ENCODE measurements around the gene CNN2. TPM values are rescaled to one million over a fixed set of nuclear protein-coding genes. Genes with fewer than 3 reads are reported as not detected.

The CNN2 gene
- total RNA-seq, 6 experiments from 2014 or later, result 16.4 to 53.8 (median 22.2) TPM

DNA sequence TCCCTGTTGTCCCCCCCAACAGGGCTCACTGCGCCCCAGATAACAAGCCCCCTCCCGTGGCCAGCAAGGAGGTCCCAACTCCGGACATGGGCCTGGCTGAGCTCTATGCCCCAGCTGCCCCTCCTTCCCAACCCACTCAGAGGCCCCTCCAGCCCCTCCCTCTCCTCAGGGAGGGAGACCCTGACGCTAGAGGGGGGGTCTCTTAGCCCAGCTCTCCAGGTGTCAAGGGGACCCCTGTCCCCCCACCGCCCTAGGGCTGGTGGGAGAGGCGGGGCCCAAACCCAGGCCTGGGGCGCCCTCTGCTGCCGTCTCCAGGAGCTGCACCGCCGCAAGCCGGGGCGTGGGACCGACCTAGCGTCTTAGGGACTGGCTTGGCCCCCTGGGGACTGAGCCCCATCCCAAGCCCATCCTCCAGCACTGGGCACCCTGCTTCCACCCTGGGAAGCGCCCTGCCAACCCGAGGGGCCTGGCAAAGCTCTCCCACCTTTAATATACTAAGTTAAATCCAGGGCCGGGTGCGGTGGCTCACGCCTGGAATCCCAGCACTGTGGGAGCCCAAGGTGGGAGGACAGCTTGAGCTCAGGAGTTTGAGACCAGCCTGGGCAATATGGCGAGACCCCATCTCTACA lies 24.8 kb upstream of the CNN2 start:
- no peaks in the 10 kb centered on the region for H3K36me3 ChIP-seq
- TF ChIP-seq POLR2A (IDR thresholded peaks at IDR 0.05), result no peak
- TF ChIP-seq, protein P1, sequence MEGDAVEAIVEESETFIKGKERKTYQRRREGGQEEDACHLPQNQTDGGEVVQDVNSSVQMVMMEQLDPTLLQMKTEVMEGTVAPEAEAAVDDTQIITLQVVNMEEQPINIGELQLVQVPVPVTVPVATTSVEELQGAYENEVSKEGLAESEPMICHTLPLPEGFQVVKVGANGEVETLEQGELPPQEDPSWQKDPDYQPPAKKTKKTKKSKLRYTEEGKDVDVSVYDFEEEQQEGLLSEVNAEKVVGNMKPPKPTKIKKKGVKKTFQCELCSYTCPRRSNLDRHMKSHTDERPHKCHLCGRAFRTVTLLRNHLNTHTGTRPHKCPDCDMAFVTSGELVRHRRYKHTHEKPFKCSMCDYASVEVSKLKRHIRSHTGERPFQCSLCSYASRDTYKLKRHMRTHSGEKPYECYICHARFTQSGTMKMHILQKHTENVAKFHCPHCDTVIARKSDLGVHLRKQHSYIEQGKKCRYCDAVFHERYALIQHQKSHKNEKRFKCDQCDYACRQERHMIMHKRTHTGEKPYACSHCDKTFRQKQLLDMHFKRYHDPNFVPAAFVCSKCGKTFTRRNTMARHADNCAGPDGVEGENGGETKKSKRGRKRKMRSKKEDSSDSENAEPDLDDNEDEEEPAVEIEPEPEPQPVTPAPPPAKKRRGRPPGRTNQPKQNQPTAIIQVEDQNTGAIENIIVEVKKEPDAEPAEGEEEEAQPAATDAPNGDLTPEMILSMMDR (IDR thresholded peaks at IDR 0.05), result peak; percentile 88 to 94 (median 90)
- peaks cover 0 to 16% of the 10 kb centered on the region in 2 donors for H3K27me3 ChIP-seq
- H3K4me3 ChIP-seq, result no peak overlapping the region
- intact Hi-C loops (cut with DNase I), result no loop called here
- H3K27ac ChIP-seq, result no peak overlapping the region
- H3K4me1 ChIP-seq, result peaks cover 0 to under 1% (median 0%) of the 10 kb centered on the region in 4 donors
- no peaks in the 10 kb centered on the region for H3K9me3 ChIP-seq
- 0% methylated on average over 4 of the region's 20 CpGs for WGBS (ENCODE audit: insufficient coverage, low coverage, low lambda C conversion rate, missing lambda C conversion rate)
- ATAC-seq (peak; percentile 72 to 81 (median 79)), DNase-seq (no peak)

GRCh38 chr19:1002600-1002999 lies 23.8 kb upstream of the CNN2 start:
- WGBS (ENCODE audit: insufficient coverage, low coverage, low lambda C conversion rate, missing lambda C conversion rate), result 50% methylated on average over 4 of the region's 4 CpGs
- DNase-seq (no peak), ATAC-seq (no peak)
- Histone ChIP-seq H3K27me3 (peaks cover 0 to 14% of the 10 kb centered on the region in 2 donors), H3K4me1 (no peaks in the 10 kb centered on the region), H3K4me3 (no peak overlapping the region), H3K36me3 (no peaks in the 10 kb centered on the region), H3K9me3 (no peaks in the 10 kb centered on the region), H3K27ac (no peak overlapping the region)
- intact Hi-C loops (cut with DNase I), result no loop called here
- no peak for TF ChIP-seq POLR2A (IDR thresholded peaks at IDR 0.05)
- TF ChIP-seq, protein P1 (IDR thresholded peaks at IDR 0.05), result no peak

DNA sequence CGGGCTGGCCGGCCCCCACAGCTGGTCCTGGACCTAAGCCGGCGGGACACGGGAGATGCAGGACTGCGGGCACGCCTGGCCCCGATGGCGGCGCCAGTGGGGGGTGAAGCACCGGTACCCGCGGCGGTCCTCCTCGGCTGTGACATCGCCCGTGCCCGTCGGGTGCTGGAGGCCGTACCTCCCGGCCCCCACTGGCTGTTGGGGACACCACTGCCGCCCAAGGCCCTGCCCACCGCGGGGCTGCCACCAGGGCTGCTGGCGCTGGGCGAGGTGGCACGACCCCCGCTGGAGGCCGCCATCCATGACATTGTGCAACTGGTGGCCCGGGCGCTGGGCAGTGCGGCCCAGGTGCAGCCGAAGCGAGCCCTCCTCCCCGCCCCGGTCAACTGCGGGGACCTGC lies 23.1 kb upstream of the CNN2 start:
- no peak for DNase-seq
- WGBS (ENCODE audit: insufficient coverage, low coverage, low lambda C conversion rate, missing lambda C conversion rate), result no CpG with 5 or more reads among the region's 37 CpGs
- no peaks in the 10 kb centered on the region for H3K36me3 ChIP-seq
- peaks cover 0 to 7% of the 10 kb centered on the region in 2 donors for H3K27me3 ChIP-seq
- H3K4me1 ChIP-seq, result no peaks in the 10 kb centered on the region
- H3K9me3 ChIP-seq, result no peaks in the 10 kb centered on the region
- no peak overlapping the region for H3K4me3 ChIP-seq
- TF ChIP-seq, protein P1 (IDR thresholded peaks at IDR 0.05), result no peak
- no peak for TF ChIP-seq POLR2A (IDR thresholded peaks at IDR 0.05)
- H3K27ac ChIP-seq, result no peak overlapping the region
- intact Hi-C loops (cut with DNase I), result no loop called here
- no peak for ATAC-seq

- 49% methylated on average over 4 of the region's 32 CpGs for WGBS (ENCODE audit: insufficient coverage, low coverage, low lambda C conversion rate, missing lambda C conversion rate)
- no peaks in the 10 kb centered on the region for H3K4me1 ChIP-seq
- no peak for ATAC-seq
- no peak overlapping the region for H3K27ac ChIP-seq
- TF ChIP-seq, protein P1 (IDR thresholded peaks at IDR 0.05), result no peak
- TF ChIP-seq POLR2A (IDR thresholded peaks at IDR 0.05), result no peak
- H3K9me3 ChIP-seq, result no peaks in the 10 kb centered on the region
- intact Hi-C loops (cut with DNase I), result no loop called here
- H3K4me3 ChIP-seq, result no peak overlapping the region
- DNase-seq, result no peak
- peaks cover 0 to 6% of the 10 kb centered on the region in 2 donors for H3K27me3 ChIP-seq
- peaks cover 0 to 2% (median 0%) of the 10 kb centered on the region in 4 donors for H3K36me3 ChIP-seq
Observed at GRCh38 chr19:1004204-1004802, 22.1 kb upstream of the CNN2 start.
